ENCODE measurements around the gene SLF2. TPM values are rescaled to one million over a fixed set of nuclear protein-coding genes. Genes with fewer than 3 reads are reported as not detected.

SLF2 gene
- 10 to 100 TPM in 4 of 5 donors, 1 to 10 TPM in 1; 2.3 to 49.9 (median 23.3) TPM for total RNA-seq
- polyA plus RNA-seq = 1 to 10 TPM; 2.3 to 9.0 (median 4.8) TPM
- long read RNA-seq, donor 1 = 0 reads
- long read RNA-seq, donor 2, partial matches to known transcripts = 0 of 3 reads
- long read RNA-seq, donor 2, other reads (novel, unspliced or antisense) = 0 of 3 reads
- long read RNA-seq, donor 3, partial matches to known transcripts = 6 of 7 reads
- long read RNA-seq, donor 3, other reads (novel, unspliced or antisense) = 0 of 7 reads
- long read RNA-seq, donor 4, partial matches to known transcripts = 0 of 1 reads
- long read RNA-seq, donor 4, other reads (novel, unspliced or antisense) = 0 of 1 reads
- long read RNA-seq, donor 5, transcript SLF2-205 (1 exons, 891 nt) = major isoform, 5 of 15 reads
- long read RNA-seq, donor 5, partial matches to known transcripts = 10 of 15 reads
- long read RNA-seq, donor 5, other reads (novel, unspliced or antisense) = 0 of 15 reads
- long read RNA-seq, donor 6, full-length matches to known transcripts = 10 of 59 reads
- long read RNA-seq, donor 6, partial matches to known transcripts = 49 of 59 reads
- long read RNA-seq, donor 6, other reads (novel, unspliced or antisense) = 0 of 59 reads
- long read RNA-seq, donor 7, partial matches to known transcripts = 0 of 3 reads
- long read RNA-seq, donor 7, other reads (novel, unspliced or antisense) = 0 of 3 reads
- long read RNA-seq, donor 8, transcript SLF2-205 (1 exons, 891 nt) = major isoform, 6 of 6 reads
- long read RNA-seq, donor 8, partial matches to known transcripts = 0 of 6 reads
- long read RNA-seq, donor 8, other reads (novel, unspliced or antisense) = 0 of 6 reads
- long read RNA-seq, donor 9, partial matches to known transcripts = 0 of 4 reads
- long read RNA-seq, donor 9, other reads (novel, unspliced or antisense) = 0 of 4 reads
- long read RNA-seq, donor 10, partial matches to known transcripts = 0 of 3 reads
- long read RNA-seq, donor 10, other reads (novel, unspliced or antisense) = 0 of 3 reads

GRCh38 chr10:100912605-100913469 is at the start of gene SLF2:
TSS of gene SLF2 (plus strand) at chr10:100912963. CDS start at chr10:100913111, 148 bp downstream.
- 0 to 1% (median 0%) methylated on average over 31 to 71 of the region's 71 CpGs for WGBS, 5 donors
- H3K4me3 ChIP-seq = peak within 1 kb of the TSS; percentile 93 to 100 (median 96)
- intact Hi-C loops (cut with DNase I; ENCODE audit: low total_unique reads) = no loop called here

GRCh38 chr10:100863433-100863832 is 49.3 kb upstream of the SLF2 start:
- H3K27ac ChIP-seq = no peak overlapping the region
- H3K4me3 ChIP-seq = no peak overlapping the region
- DNase-seq = no peak
- TF ChIP-seq POLR2AphosphoS5 (IDR thresholded peaks at IDR 0.05) (no peak), EP300 (IDR thresholded peaks at IDR 0.05) (no peak), POLR2A (IDR thresholded peaks at IDR 0.05) (no peak), CTCF (IDR thresholded peaks at IDR 0.05) (no peak)
- peaks cover 0 to 6% (median 2%) of the 10 kb centered on the region in 4 donors for H3K4me1 ChIP-seq
- no peaks in the 10 kb centered on the region for H3K36me3 ChIP-seq
- no peaks in the 10 kb centered on the region for H3K9me3 ChIP-seq
- intact Hi-C loops (cut with DNase I; ENCODE audit: low total_unique reads) = no loop called here
- 78 to 90% (median 83%) methylated on average over 6 to 7 of the region's 7 CpGs for WGBS, 5 donors
- peaks cover 0 to 95% (median 44%) of the 10 kb centered on the region in 3 donors for H3K27me3 ChIP-seq

More at GRCh38 chr10:100912605-100913469, at the start of gene SLF2:
- H3K27me3 ChIP-seq = no peaks in the 10 kb centered on the region
- H3K27ac ChIP-seq = peak within 1 kb of the TSS; percentile 92 to 98 (median 97)
- TF ChIP-seq POLR2AphosphoS5 (IDR thresholded peaks at IDR 0.05) = peak; percentile 71 to 92 (median 72)
- peak; percentile 23 for TF ChIP-seq EP300 (IDR thresholded peaks at IDR 0.05)
- no peak for TF ChIP-seq CTCF (IDR thresholded peaks at IDR 0.05)
- TF ChIP-seq POLR2A (IDR thresholded peaks at IDR 0.05) = peak in 1 of 4 donors; percentile 61
- H3K36me3 ChIP-seq = peaks cover 15 to 21% (median 16%) of the 10 kb centered on the region in 4 donors
- peaks cover 20 to 35% (median 30%) of the 10 kb centered on the region in 4 donors for H3K4me1 ChIP-seq
- no peaks in the 10 kb centered on the region for H3K9me3 ChIP-seq
- peak; percentile 98 to 99 for DNase-seq

GRCh38 chr10:100864036-100864885 is 48.5 kb upstream of the SLF2 start:
- TF ChIP-seq POLR2AphosphoS5 (IDR thresholded peaks at IDR 0.05) = no peak
- no peak for TF ChIP-seq CTCF (IDR thresholded peaks at IDR 0.05)
- TF ChIP-seq EP300 (IDR thresholded peaks at IDR 0.05) = no peak
- no peak for TF ChIP-seq POLR2A (IDR thresholded peaks at IDR 0.05)
- no peak for DNase-seq
- intact Hi-C loops (cut with DNase I; ENCODE audit: low total_unique reads) = no loop called here
- WGBS, 5 donors = 79 to 83% (median 82%) methylated on average over 24 of the region's 24 CpGs
- no peak overlapping the region for H3K4me3 ChIP-seq
- H3K27me3 ChIP-seq = peaks cover 0 to 94% (median 44%) of the 10 kb centered on the region in 3 donors
- H3K9me3 ChIP-seq = no peaks in the 10 kb centered on the region
- no peaks in the 10 kb centered on the region for H3K36me3 ChIP-seq
- peaks cover 0 to 6% (median 2%) of the 10 kb centered on the region in 4 donors for H3K4me1 ChIP-seq
- no peak overlapping the region for H3K27ac ChIP-seq

All from stomach (tissue), 19 donors.